ENCODE data around the gene GRPEL2.

The GRPEL2 gene

GRCh38 chr5:149344151-149344550 lies 1.1 kb upstream of the GRPEL2 start:
- H3K9me3 ChIP-seq (ENCODE audit: insufficient read depth, low read length): no peaks in the 10 kb centered on the region
- no peak for DNase-seq (ENCODE audit: low read depth, low spot score)
- H3K9ac ChIP-seq (ENCODE audit: insufficient read length, low read depth): peak overlapping the region; percentile 52
- no peak overlapping the region for H3K4me3 ChIP-seq (ENCODE audit: insufficient read length, low read depth)
- peaks cover 23% of the 10 kb centered on the region for H3K36me3 ChIP-seq (ENCODE audit: insufficient read depth, insufficient read length, low read length)
- no peaks in the 10 kb centered on the region for H3K27me3 ChIP-seq (ENCODE audit: insufficient read depth, insufficient read length)
- TF ChIP-seq SUZ12 (IDR thresholded peaks at IDR 0.05; ENCODE audit: extremely low read depth, insufficient read depth, insufficient read length): no peak
- TF ChIP-seq YY1 (IDR thresholded peaks at IDR 0.05; ENCODE audit: insufficient read depth, insufficient read length): no peak
- TF ChIP-seq ZNF274 (IDR thresholded peaks at IDR 0.05; ENCODE audit: low read depth, low read length): no peak
- no peaks in the 10 kb centered on the region for H3K4me1 ChIP-seq (ENCODE audit: insufficient read depth, insufficient read length)

GRCh38 chr5:149345892-149346222 lies 558 bp downstream of the GRPEL2 start:
- Histone ChIP-seq H3K4me3 (ENCODE audit: insufficient read length, low read depth) (peak overlapping the region; percentile 89), H3K36me3 (ENCODE audit: insufficient read depth, insufficient read length, low read length) (peaks cover 40% of the 10 kb centered on the region), H3K9ac (ENCODE audit: insufficient read length, low read depth) (peak overlapping the region; percentile 93), H3K9me3 (ENCODE audit: insufficient read depth, low read length) (no peaks in the 10 kb centered on the region), H3K27me3 (ENCODE audit: insufficient read depth, insufficient read length) (no peaks in the 10 kb centered on the region), H3K4me1 (ENCODE audit: insufficient read depth, insufficient read length) (no peaks in the 10 kb centered on the region)
- no peak for DNase-seq (ENCODE audit: low read depth, low spot score)
- TF ChIP-seq SUZ12 (IDR thresholded peaks at IDR 0.05; ENCODE audit: extremely low read depth, insufficient read depth, insufficient read length) (no peak), YY1 (IDR thresholded peaks at IDR 0.05; ENCODE audit: insufficient read depth, insufficient read length) (no peak), ZNF274 (IDR thresholded peaks at IDR 0.05; ENCODE audit: low read depth, low read length) (no peak)

- H3K36me3 ChIP-seq (ENCODE audit: insufficient read depth, insufficient read length, low read length): peaks cover 63% of the 10 kb centered on the region
- H3K4me3 ChIP-seq (ENCODE audit: insufficient read length, low read depth): no peak overlapping the region
- TF ChIP-seq ZNF274 (IDR thresholded peaks at IDR 0.05; ENCODE audit: low read depth, low read length): no peak
- no peak for TF ChIP-seq SUZ12 (IDR thresholded peaks at IDR 0.05; ENCODE audit: extremely low read depth, insufficient read depth, insufficient read length)
- no peak for TF ChIP-seq YY1 (IDR thresholded peaks at IDR 0.05; ENCODE audit: insufficient read depth, insufficient read length)
- H3K9ac ChIP-seq (ENCODE audit: insufficient read length, low read depth): no peak overlapping the region
- H3K27me3 ChIP-seq (ENCODE audit: insufficient read depth, insufficient read length): no peaks in the 10 kb centered on the region
- no peaks in the 10 kb centered on the region for H3K9me3 ChIP-seq (ENCODE audit: insufficient read depth, low read length)
- no peak for DNase-seq (ENCODE audit: low read depth, low spot score)
- H3K4me1 ChIP-seq (ENCODE audit: insufficient read depth, insufficient read length): no peaks in the 10 kb centered on the region
Observed at GRCh38 chr5:149348518-149348917, 3.2 kb downstream of the GRPEL2 start.

- H3K4me1 ChIP-seq (ENCODE audit: insufficient read depth, insufficient read length): no peaks in the 10 kb centered on the region
- H3K27me3 ChIP-seq (ENCODE audit: insufficient read depth, insufficient read length): no peaks in the 10 kb centered on the region
- no peak overlapping the region for H3K9ac ChIP-seq (ENCODE audit: insufficient read length, low read depth)
- H3K36me3 ChIP-seq (ENCODE audit: insufficient read depth, insufficient read length, low read length): peaks cover 72% of the 10 kb centered on the region
- no peaks in the 10 kb centered on the region for H3K9me3 ChIP-seq (ENCODE audit: insufficient read depth, low read length)
- DNase-seq (ENCODE audit: low read depth, low spot score): no peak
- TF ChIP-seq SUZ12 (IDR thresholded peaks at IDR 0.05; ENCODE audit: extremely low read depth, insufficient read depth, insufficient read length): no peak
- no peak for TF ChIP-seq YY1 (IDR thresholded peaks at IDR 0.05; ENCODE audit: insufficient read depth, insufficient read length)
- TF ChIP-seq ZNF274 (IDR thresholded peaks at IDR 0.05; ENCODE audit: low read depth, low read length): no peak
- H3K4me3 ChIP-seq (ENCODE audit: insufficient read length, low read depth): no peak overlapping the region
Observed at GRCh38 chr5:149349382-149349781, 4.1 kb downstream of the GRPEL2 start.

GRCh38 chr5:149352169-149352568 lies 6.9 kb downstream of the GRPEL2 start:
- Histone ChIP-seq H3K36me3 (ENCODE audit: insufficient read depth, insufficient read length, low read length) (peaks cover 77% of the 10 kb centered on the region), H3K9me3 (ENCODE audit: insufficient read depth, low read length) (no peaks in the 10 kb centered on the region), H3K27me3 (ENCODE audit: insufficient read depth, insufficient read length) (no peaks in the 10 kb centered on the region), H3K4me1 (ENCODE audit: insufficient read depth, insufficient read length) (no peaks in the 10 kb centered on the region), H3K4me3 (ENCODE audit: insufficient read length, low read depth) (no peak overlapping the region), H3K9ac (ENCODE audit: insufficient read length, low read depth) (no peak overlapping the region)
- TF ChIP-seq YY1 (IDR thresholded peaks at IDR 0.05; ENCODE audit: insufficient read depth, insufficient read length) (no peak), SUZ12 (IDR thresholded peaks at IDR 0.05; ENCODE audit: extremely low read depth, insufficient read depth, insufficient read length) (no peak), ZNF274 (IDR thresholded peaks at IDR 0.05; ENCODE audit: low read depth, low read length) (no peak)
- no peak for DNase-seq (ENCODE audit: low read depth, low spot score)

GRCh38 chr5:149353911-149354310 lies 8.6 kb downstream of the GRPEL2 start:
- Histone ChIP-seq H3K9ac (ENCODE audit: insufficient read length, low read depth) (no peak overlapping the region), H3K4me3 (ENCODE audit: insufficient read length, low read depth) (no peak overlapping the region), H3K27me3 (ENCODE audit: insufficient read depth, insufficient read length) (peaks cover 4% of the 10 kb centered on the region), H3K9me3 (ENCODE audit: insufficient read depth, low read length) (no peaks in the 10 kb centered on the region), H3K4me1 (ENCODE audit: insufficient read depth, insufficient read length) (no peaks in the 10 kb centered on the region), H3K36me3 (ENCODE audit: insufficient read depth, insufficient read length, low read length) (peaks cover 60% of the 10 kb centered on the region)
- DNase-seq (ENCODE audit: low read depth, low spot score): no peak
- TF ChIP-seq SUZ12 (IDR thresholded peaks at IDR 0.05; ENCODE audit: extremely low read depth, insufficient read depth, insufficient read length): no peak
- TF ChIP-seq YY1 (IDR thresholded peaks at IDR 0.05; ENCODE audit: insufficient read depth, insufficient read length): no peak
- no peak for TF ChIP-seq ZNF274 (IDR thresholded peaks at IDR 0.05; ENCODE audit: low read depth, low read length)

GRCh38 chr5:149355688-149356087 lies 10.4 kb downstream of the GRPEL2 start:
- no peak for TF ChIP-seq SUZ12 (IDR thresholded peaks at IDR 0.05; ENCODE audit: extremely low read depth, insufficient read depth, insufficient read length)
- no peak for TF ChIP-seq ZNF274 (IDR thresholded peaks at IDR 0.05; ENCODE audit: low read depth, low read length)
- TF ChIP-seq YY1 (IDR thresholded peaks at IDR 0.05; ENCODE audit: insufficient read depth, insufficient read length): no peak
- Histone ChIP-seq H3K9me3 (ENCODE audit: insufficient read depth, low read length) (no peaks in the 10 kb centered on the region), H3K36me3 (ENCODE audit: insufficient read depth, insufficient read length, low read length) (peaks cover 42% of the 10 kb centered on the region), H3K4me3 (ENCODE audit: insufficient read length, low read depth) (no peak overlapping the region), H3K4me1 (ENCODE audit: insufficient read depth, insufficient read length) (no peaks in the 10 kb centered on the region), H3K27me3 (ENCODE audit: insufficient read depth, insufficient read length) (peaks cover 4% of the 10 kb centered on the region), H3K9ac (ENCODE audit: insufficient read length, low read depth) (no peak overlapping the region)
- no peak for DNase-seq (ENCODE audit: low read depth, low spot score)

GRCh38 chr5:149356391-149356790 lies 11.1 kb downstream of the GRPEL2 start:
- peaks cover 36% of the 10 kb centered on the region for H3K36me3 ChIP-seq (ENCODE audit: insufficient read depth, insufficient read length, low read length)
- H3K27me3 ChIP-seq (ENCODE audit: insufficient read depth, insufficient read length): peaks cover 4% of the 10 kb centered on the region
- no peaks in the 10 kb centered on the region for H3K9me3 ChIP-seq (ENCODE audit: insufficient read depth, low read length)
- TF ChIP-seq ZNF274 (IDR thresholded peaks at IDR 0.05; ENCODE audit: low read depth, low read length) (no peak), YY1 (IDR thresholded peaks at IDR 0.05; ENCODE audit: insufficient read depth, insufficient read length) (no peak), SUZ12 (IDR thresholded peaks at IDR 0.05; ENCODE audit: extremely low read depth, insufficient read depth, insufficient read length) (no peak)
- H3K9ac ChIP-seq (ENCODE audit: insufficient read length, low read depth): no peak overlapping the region
- H3K4me3 ChIP-seq (ENCODE audit: insufficient read length, low read depth): no peak overlapping the region
- no peak for DNase-seq (ENCODE audit: low read depth, low spot score)
- H3K4me1 ChIP-seq (ENCODE audit: insufficient read depth, insufficient read length): no peaks in the 10 kb centered on the region
